H1 (cell line): Measurements from ENCODE around the gene IL17RA. TPM values are rescaled to one million over a fixed set of nuclear protein-coding genes. Genes with fewer than 3 reads are reported as not detected.

Experiments
- CTCF ChIA-PET: fragments of 300-600 bp; sonication (Branson Sonifier 250); formaldehyde crosslinking; loops from one replicate; lab custom pipeline; 2021; ENCODE audit not compliant: partially characterized antibody; lab: Charles Lee
- POLR2A ChIA-PET: fragments of 300-600 bp; sonication (Branson Sonifier 250); formaldehyde crosslinking; loops from one replicate; lab custom pipeline; 2021; ENCODE audit warnings: inconsistent platforms; ENCODE audit not compliant: partially characterized antibody; lab: Charles Lee
- DNase-seq, 2 experiments: peaks; one replicate each; pipeline versions ENCODE4 v3.0.0 to v3.0.0-alpha.2; 2010 to 2022; ENCODE audit warnings: low spot score in 2 of 2, low read depth in 1 of 2, mixed read lengths in 1 of 2
- FAIRE-seq: peaks from 2 replicates; lab custom pipeline; 2011; peaks lifted over from hg19 to GRCh38; lab: Jason Lieb, UNC
- H2AFZ ChIP-seq: 2 replicates; pipeline ENCODE4 v1.8.1; 2012; ENCODE audit warnings: low read length, inconsistent platforms
- H2AK5ac ChIP-seq: 2 replicates; pipeline ENCODE4 v1.6.1; 2013; ENCODE audit warnings: low read depth, low read length
- H2BK120ac ChIP-seq: replicated peaks from 2 replicates; pipeline ENCODE3; 2013; ENCODE audit warnings: low read depth, low read length, inconsistent platforms
- H2BK12ac ChIP-seq: 2 replicates; pipeline ENCODE4 v1.6.1; 2013; ENCODE audit warnings: low read depth, low read length
- H2BK15ac ChIP-seq: 2 replicates; pipeline ENCODE4 v1.6.1; 2013; ENCODE audit warnings: low read length
- H2BK20ac ChIP-seq: 2 replicates; pipeline ENCODE4 v1.6.1; 2013; ENCODE audit warnings: low read length
- H2BK5ac ChIP-seq: 2 replicates; pipeline ENCODE4 v1.6.1; 2013; ENCODE audit warnings: low read depth, low read length
- H3K14ac ChIP-seq: 2 replicates; pipeline ENCODE4 v1.6.1; 2013; ENCODE audit warnings: inconsistent platforms; ENCODE audit not compliant: insufficient read length
- H3K18ac ChIP-seq: 2 replicates; pipeline ENCODE4 v1.6.1; 2013; ENCODE audit warnings: low read length; ENCODE audit errors: extremely low read depth
- H3K23ac ChIP-seq: 2 replicates; pipeline ENCODE4 v1.6.1; 2013; ENCODE audit warnings: inconsistent platforms; ENCODE audit not compliant: insufficient read length
- H3K23me2 ChIP-seq: 2 replicates; pipeline ENCODE4 v1.6.1; 2013; ENCODE audit warnings: low read depth, low read length
- H3K27ac ChIP-seq: 2 replicates; pipeline ENCODE4 v1.6.1; 2011; ENCODE audit warnings: low read depth, low read length, inconsistent platforms
- H3K27me3 ChIP-seq, 4 experiments: replicated peaks in 1 of 4; 1 replicate in 1 of 4; 2 replicates in 3 of 4; pipeline versions ENCODE4 v1.6.1 to v1.8.1; 2011 to 2013; ENCODE audit warnings: low read length in 3 of 4, mild to moderate bottlenecking in 3 of 4, inconsistent platforms in 2 of 4, mixed read lengths in 2 of 4, moderate library complexity in 1 of 4; ENCODE audit not compliant: control insufficient read depth in 3 of 4, insufficient read depth in 3 of 4; ENCODE audit errors: extremely low read depth in 1 of 4
- H3K36me3 ChIP-seq, 4 experiments: 2 replicates each; pipeline versions ENCODE4 v1.6.1 to v1.8.1; 2011 to 2013; ENCODE audit warnings: mild to moderate bottlenecking in 4 of 4, low read length in 3 of 4, moderate library complexity in 2 of 4, control low read depth in 1 of 4, inconsistent platforms in 1 of 4; ENCODE audit not compliant: insufficient read depth in 4 of 4, control insufficient read depth in 2 of 4
- H3K4ac ChIP-seq: replicated peaks from 2 replicates; pipeline ENCODE3; 2013; ENCODE audit warnings: low read length, low read depth, mixed read lengths, inconsistent platforms; ENCODE audit not compliant: insufficient read length
- H3K4me1 ChIP-seq, 4 experiments: replicated peaks in 1 of 4; 1 replicate in 1 of 4; 2 replicates in 3 of 4; pipeline versions ENCODE4 v1.6.1 to v1.8.1; 2011 to 2013; ENCODE audit warnings: low read length in 3 of 4, inconsistent platforms in 2 of 4, mixed read lengths in 1 of 4; ENCODE audit not compliant: insufficient read depth in 4 of 4, control insufficient read depth in 3 of 4
- H3K4me2 ChIP-seq, 2 experiments: 2 replicates each; pipeline versions ENCODE4 v1.6.1 to v1.8.1; 2011 to 2013; ENCODE audit warnings: low read depth in 2 of 2, low read length in 2 of 2, control low read depth in 1 of 2, inconsistent platforms in 1 of 2, mild to moderate bottlenecking in 1 of 2; ENCODE audit not compliant: insufficient read depth in 1 of 2
- H3K4me3 ChIP-seq, 4 experiments: fragments of 200-600, 300-600 bp in 1 of 4; sonication (generic), shearing (Covaris generic), sonication (Bioruptor Twin) in 1 of 4; 2 replicates each; pipeline versions ENCODE4 v1.5.1 to v1.8.1; 2011 to 2016; ENCODE audit warnings: low read length in 4 of 4, low read depth in 3 of 4, control low read depth in 2 of 4, inconsistent platforms in 2 of 4, mild to moderate bottlenecking in 2 of 4, mixed read lengths in 1 of 4, moderate library complexity in 1 of 4; ENCODE audit not compliant: insufficient read depth in 2 of 4; ENCODE audit errors: extremely low read depth in 1 of 4
- H3K56ac ChIP-seq: replicated peaks from 2 replicates; pipeline ENCODE3; 2013; ENCODE audit warnings: low read depth, mild to moderate bottlenecking, mixed read lengths, low read length, inconsistent platforms; ENCODE audit not compliant: insufficient read length
- H3K79me1 ChIP-seq: 2 replicates; pipeline ENCODE4 v1.6.1; 2013; ENCODE audit warnings: low read depth, low read length, control low read depth
- H3K79me2 ChIP-seq, 2 experiments: 2 replicates each; pipeline versions ENCODE4 v1.6.1 to v1.8.1; 2012 to 2013; ENCODE audit warnings: low read length in 2 of 2, mild to moderate bottlenecking in 2 of 2, inconsistent platforms in 1 of 2; ENCODE audit not compliant: insufficient read depth in 2 of 2, control insufficient read depth in 1 of 2
- H3K9ac ChIP-seq, 4 experiments: replicated peaks in 1 of 4; 1 replicate in 1 of 4; 2 replicates in 3 of 4; pipeline versions ENCODE4 v1.6.1 to v1.8.1; 2011 to 2013; ENCODE audit warnings: low read depth in 3 of 4, low read length in 3 of 4, control low read depth in 2 of 4, mild to moderate bottlenecking in 2 of 4, moderate library complexity in 2 of 4, inconsistent platforms in 1 of 4; ENCODE audit errors: extremely low read depth in 1 of 4
- H3K9me3 ChIP-seq, 2 experiments: 2 replicates each; pipeline versions ENCODE4 v1.6.1 to v1.8.1; 2012 to 2013; ENCODE audit warnings: mild to moderate bottlenecking in 2 of 2, moderate library complexity in 2 of 2, control low read depth in 1 of 2, inconsistent platforms in 1 of 2, low read depth in 1 of 2, low read length in 1 of 2, mixed read lengths in 1 of 2; ENCODE audit not compliant: insufficient read depth in 2 of 2
- H4K20me1 ChIP-seq, 2 experiments: replicated peaks in 1 of 2; 2 replicates each; pipeline versions ENCODE3 to v1.8.1; 2011 to 2013; ENCODE audit warnings: inconsistent platforms in 2 of 2, low read length in 2 of 2, mild to moderate bottlenecking in 1 of 2; ENCODE audit not compliant: insufficient read depth in 2 of 2, control insufficient read depth in 1 of 2
- H4K5ac ChIP-seq: 2 replicates; pipeline ENCODE4 v1.6.1; 2013; ENCODE audit warnings: low read length, low read depth, mixed read lengths, inconsistent platforms; ENCODE audit not compliant: insufficient read length
- H4K8ac ChIP-seq: 2 replicates; pipeline ENCODE4 v1.8.0; 2013; ENCODE audit warnings: mild to moderate bottlenecking, moderate library complexity, low read length, inconsistent platforms; ENCODE audit not compliant: insufficient read depth; ENCODE audit errors: extremely low read depth
- H4K91ac ChIP-seq: replicated peaks from 2 replicates; pipeline ENCODE3; 2013; ENCODE audit warnings: low read length, mixed read lengths, inconsistent platforms; ENCODE audit not compliant: insufficient read length
- ATF2 ChIP-seq: IDR thresholded peaks from 2 replicates; pipeline ENCODE4 v1.6.1; 2012; ENCODE audit warnings: low read length, inconsistent platforms
- E2F6 ChIP-seq: IDR thresholded peaks from 2 replicates; pipeline ENCODE4 v1.6.1; 2012; ENCODE audit warnings: inconsistent platforms
- EZH2 ChIP-seq: fragments of 200-600 bp; sonication (generic); IDR thresholded peaks from 2 replicates; pipeline ENCODE4 v1.7.1; 2012; ENCODE audit warnings: low read depth, mild to moderate bottlenecking, moderate library complexity, low read length, inconsistent platforms; ENCODE audit not compliant: severe bottlenecking
- FOSL1 ChIP-seq: IDR thresholded peaks from 2 replicates; pipeline ENCODE4 v1.6.1; 2011; ENCODE audit warnings: mild to moderate bottlenecking, low read depth, low read length, moderate library complexity; ENCODE audit not compliant: insufficient read depth
- KDM1A ChIP-seq: fragments of 200-600, 300-600 bp; sonication (generic); IDR thresholded peaks from 2 replicates; pipeline ENCODE4 v1.7.1; 2016; ENCODE audit warnings: mild to moderate bottlenecking, low read length, borderline replicate concordance
- NRF1 ChIP-seq: IDR thresholded peaks from 2 replicates; pipeline ENCODE4 v1.6.1; 2011; ENCODE audit warnings: mild to moderate bottlenecking, low read depth, low read length, improper control_type of control experiment
- PHF8 ChIP-seq: fragments of 200-600 bp; sonication (generic); conservative IDR thresholded peaks from 2 replicates; pipeline ENCODE4 v1.7.1; 2012; ENCODE audit warnings: low read depth, mild to moderate bottlenecking, inconsistent platforms, low read length, moderate library complexity
- POLR2A ChIP-seq, 2 experiments: IDR thresholded peaks; 1 replicate in 1 of 2; 2 replicates in 1 of 2; pipeline ENCODE4 v1.6.1; 2011; ENCODE audit warnings: low read depth in 2 of 2, low read length in 2 of 2, mild to moderate bottlenecking in 2 of 2; ENCODE audit errors: control extremely low read depth in 1 of 2
- RBBP5 ChIP-seq: IDR thresholded peaks from 2 replicates; pipeline ENCODE4 v1.7.1; 2012; ENCODE audit warnings: low read depth, mild to moderate bottlenecking, inconsistent platforms, low read length, moderate library complexity, borderline replicate concordance
- RNF2 ChIP-seq: fragments of 200-900, 300-1000 bp; sonication (generic); IDR thresholded peaks from 2 replicates; pipeline ENCODE4 v1.7.1; 2016; ENCODE audit warnings: borderline replicate concordance, low read depth, mild to moderate bottlenecking, antibody characterized with exemption, low read length; ENCODE audit not compliant: poor library complexity, severe bottlenecking; ENCODE audit errors: missing control alignments
- RXRA ChIP-seq: IDR thresholded peaks from 2 replicates; pipeline ENCODE4 v1.6.1; 2011; ENCODE audit warnings: low read depth, mild to moderate bottlenecking, low read length, moderate library complexity; ENCODE audit not compliant: insufficient read depth
- WGBS, 2 experiments: shearing (Covaris generic) in 1 of 2; methylation state at CpG; one replicate each; pipeline versions ENCODE4 v1.1.6 to v1.1.7; 2013 to 2015; ENCODE audit warnings: low lambda C conversion rate in 2 of 2, mixed read lengths in 2 of 2, inconsistent platforms in 1 of 2, low coverage in 1 of 2, missing lambda C conversion rate in 1 of 2; ENCODE audit not compliant: insufficient replicate concordance in 2 of 2, insufficient coverage in 1 of 2, insufficient read length in 1 of 2; ENCODE audit errors: extremely low coverage in 1 of 2, missing lambda C conversion rate in 1 of 2; 5-methylcytosine and 5-hydroxymethylcytosine counted together
- polyA plus RNA-seq, 7 experiments: library from polyadenylated mRNA; depleted of rRNA in 3 of 7; stranded (reverse) in 5 of 7; unstranded in 2 of 7; fragments of >200 nt in 5 of 7; fragments of 200-250 nt in 2 of 7; gene quantifications; 1 replicate in 5 of 7; 2 replicates in 1 of 7; 4 replicates in 1 of 7; pipeline versions ENCODE4 v1.2.1 to v1.2.3, GENCODE V29; 2011 to 2013; ENCODE audit warnings: missing spikeins in 2 of 7, mixed read lengths in 2 of 7
- total RNA-seq: library from RNA; stranded (reverse); fragmentation: NEBNext Ultra II Directional; extraction: Animal tissue kit (Norgen Biotek cat#: 25700); gene quantifications from 2 replicates; pipeline ENCODE4 v1.2.1, GENCODE V29; 2021

IL17RA gene
- total and polyA plus RNA-seq, 2 of the 8 experiments (the other 6 are each of a cell fraction or from before 2014, with no cell fraction given), result 5.6 to 9.9 TPM

GRCh38 chr22:17114898-17115235 is 30.1 kb downstream of the IL17RA start:
- CTCF ChIA-PET, result interaction anchor here (0.8 to 5.9 kb wide), 7 partner anchors 9 to 98 kb away, joined by 3 to 29 read pairs (median 3); no protein-coding TSS in a partner anchor
- no peak for TF ChIP-seq KDM1A
- TF ChIP-seq RNF2, result no peak
- no peak for TF ChIP-seq RBBP5
- TF ChIP-seq ATF2, result no peak
- no peak for TF ChIP-seq RXRA
- no peak for TF ChIP-seq EZH2
- no peak for TF ChIP-seq E2F6
- no peak for TF ChIP-seq POLR2A (IDR thresholded peaks at IDR 0.05; ENCODE audit: control extremely low read depth in 1 of 2, low read depth in 2 of 2, low read length in 2 of 2)
- TF ChIP-seq NRF1, result no peak
- no peak for TF ChIP-seq FOSL1
- TF ChIP-seq PHF8, result no peak

More at GRCh38 chr22:17114898-17115235, 30.1 kb downstream of the IL17RA start:
- Histone ChIP-seq H2AFZ (no peak overlapping the region), H2BK15ac (no peak overlapping the region), H3K4me1 (peaks cover 4 to 7% (median 6%) of the 10 kb centered on the region in 4 experiments; a peak in 5 of 7 replicates), H4K20me1 (peaks cover 2 to 7% of the 10 kb centered on the region in 2 experiments), H3K23ac (no peak overlapping the region), H3K56ac (no peak overlapping the region), H2BK120ac (no peak overlapping the region), H4K8ac (no peak overlapping the region), H3K4ac (no peak overlapping the region), H3K27ac (no peak overlapping the region), H3K9ac (no peak overlapping the region), H3K4me3 (no peak overlapping the region), H2BK12ac (no peak overlapping the region), H3K23me2 (no peaks in the 10 kb centered on the region; the same call in 1 of the 2 replicates), H2BK5ac (no peak overlapping the region), H3K36me3 (no peaks in the 10 kb centered on the region), H3K14ac (no peak overlapping the region), H3K4me2 (no peak overlapping the region), H3K27me3 (peaks cover 0 to 3% (median 2%) of the 10 kb centered on the region in 4 experiments; a peak in 4 of 7 replicates), H3K79me2 (no peaks in the 10 kb centered on the region), H3K18ac (no peak overlapping the region), H4K91ac (no peak overlapping the region), H3K9me3 (no peaks in the 10 kb centered on the region), H2BK20ac (no peak overlapping the region), H4K5ac (no peak overlapping the region), H3K79me1 (0 out of 2 replicates have a peak, but pooled peaks cover 4% of the 10 kb centered on the region), H2AK5ac (no peak overlapping the region)
- WGBS, 2 experiments, result 91% methylated on average over 9 of the region's 9 CpGs; no CpG with 5 or more reads in 1 of the 2 experiments
- FAIRE-seq (no peak), DNase-seq (no peak)
- POLR2A ChIA-PET, result no interaction called here
